ENCODE measurements around the gene IGLL5.

GRCh38 chr22:22914726-22915669 is 27.4 kb downstream of the IGLL5 start:
- no peak for TF ChIP-seq MAX (IDR thresholded peaks at IDR 0.05; ENCODE audit: low read depth, low read length)
- no peak for TF ChIP-seq CTCF (IDR thresholded peaks at IDR 0.05; ENCODE audit: low read depth, low read length)
